Mononuclear cell (primary cell): ENCODE results near the gene CNN2. TPM values are rescaled to one million over a fixed set of nuclear protein-coding genes. Genes with fewer than 3 reads are reported as not detected.

Experiments used
- H3K27me3 ChIP-seq: 2 replicates; pipeline ENCODE4 v1.6.0; 2011; ENCODE audit warnings: low read length, control low read depth; ENCODE audit not compliant: insufficient read depth
- H3K4me1 ChIP-seq: 2 replicates; pipeline ENCODE4 v1.5.1; 2011; ENCODE audit warnings: mild to moderate bottlenecking, low read length, control low read depth; ENCODE audit not compliant: insufficient read depth
- H3K4me3 ChIP-seq: 2 replicates; pipeline ENCODE4 v1.5.1; 2011; ENCODE audit warnings: mild to moderate bottlenecking, low read length, moderate library complexity
- H3K9me3 ChIP-seq: 2 replicates; pipeline ENCODE4 v1.5.1; 2011; ENCODE audit warnings: low read depth, mild to moderate bottlenecking, control low read depth, low read length
- total RNA-seq: library from RNA; depleted of rRNA; stranded (reverse); fragments of >200 nt; gene quantifications from one replicate; pipeline ENCODE4 v1.2.3, GENCODE V29; 2012

CNN2 gene
- total RNA-seq, 1 donor, result 152 TPM

DNA sequence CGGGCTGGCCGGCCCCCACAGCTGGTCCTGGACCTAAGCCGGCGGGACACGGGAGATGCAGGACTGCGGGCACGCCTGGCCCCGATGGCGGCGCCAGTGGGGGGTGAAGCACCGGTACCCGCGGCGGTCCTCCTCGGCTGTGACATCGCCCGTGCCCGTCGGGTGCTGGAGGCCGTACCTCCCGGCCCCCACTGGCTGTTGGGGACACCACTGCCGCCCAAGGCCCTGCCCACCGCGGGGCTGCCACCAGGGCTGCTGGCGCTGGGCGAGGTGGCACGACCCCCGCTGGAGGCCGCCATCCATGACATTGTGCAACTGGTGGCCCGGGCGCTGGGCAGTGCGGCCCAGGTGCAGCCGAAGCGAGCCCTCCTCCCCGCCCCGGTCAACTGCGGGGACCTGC, 23.1 kb upstream of the CNN2 start:
- Histone ChIP-seq H3K4me1 (peaks cover 13% of the 10 kb centered on the region), H3K9me3 (no peaks in the 10 kb centered on the region), H3K4me3 (no peak overlapping the region), H3K27me3 (peaks cover 20% of the 10 kb centered on the region)

DNA sequence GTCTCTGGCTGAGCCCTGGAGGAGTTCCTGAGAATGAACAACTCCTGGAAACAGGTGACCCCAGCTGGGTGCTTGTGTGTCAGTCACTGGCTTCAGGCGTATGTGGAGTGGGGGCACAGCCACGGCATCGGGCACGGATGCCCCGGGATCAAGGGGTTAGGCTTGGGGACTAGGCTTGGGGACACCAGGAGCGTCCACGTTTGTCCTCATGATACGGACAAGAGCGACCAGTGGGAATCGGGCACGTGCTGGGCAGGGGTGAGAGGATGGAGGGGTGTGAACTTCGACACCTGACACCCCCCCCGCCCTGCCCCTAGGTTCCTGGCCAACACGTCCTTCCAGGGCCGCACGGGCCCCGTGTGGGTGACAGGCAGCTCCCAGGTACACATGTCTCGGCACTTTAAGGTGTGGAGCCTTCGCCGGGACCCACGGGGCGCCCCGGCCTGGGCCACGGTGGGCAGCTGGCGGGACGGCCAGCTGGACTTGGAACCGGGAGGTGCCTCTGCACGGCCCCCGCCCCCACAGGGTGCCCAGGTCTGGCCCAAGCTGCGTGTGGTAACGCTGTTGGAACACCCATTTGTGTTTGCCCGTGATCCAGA, 22.1 kb upstream of the CNN2 start:
- H3K4me3 ChIP-seq, result no peak overlapping the region
- H3K9me3 ChIP-seq, result no peaks in the 10 kb centered on the region
- H3K4me1 ChIP-seq, result peaks cover 13% of the 10 kb centered on the region
- H3K27me3 ChIP-seq, result peaks cover 11% of the 10 kb centered on the region

DNA sequence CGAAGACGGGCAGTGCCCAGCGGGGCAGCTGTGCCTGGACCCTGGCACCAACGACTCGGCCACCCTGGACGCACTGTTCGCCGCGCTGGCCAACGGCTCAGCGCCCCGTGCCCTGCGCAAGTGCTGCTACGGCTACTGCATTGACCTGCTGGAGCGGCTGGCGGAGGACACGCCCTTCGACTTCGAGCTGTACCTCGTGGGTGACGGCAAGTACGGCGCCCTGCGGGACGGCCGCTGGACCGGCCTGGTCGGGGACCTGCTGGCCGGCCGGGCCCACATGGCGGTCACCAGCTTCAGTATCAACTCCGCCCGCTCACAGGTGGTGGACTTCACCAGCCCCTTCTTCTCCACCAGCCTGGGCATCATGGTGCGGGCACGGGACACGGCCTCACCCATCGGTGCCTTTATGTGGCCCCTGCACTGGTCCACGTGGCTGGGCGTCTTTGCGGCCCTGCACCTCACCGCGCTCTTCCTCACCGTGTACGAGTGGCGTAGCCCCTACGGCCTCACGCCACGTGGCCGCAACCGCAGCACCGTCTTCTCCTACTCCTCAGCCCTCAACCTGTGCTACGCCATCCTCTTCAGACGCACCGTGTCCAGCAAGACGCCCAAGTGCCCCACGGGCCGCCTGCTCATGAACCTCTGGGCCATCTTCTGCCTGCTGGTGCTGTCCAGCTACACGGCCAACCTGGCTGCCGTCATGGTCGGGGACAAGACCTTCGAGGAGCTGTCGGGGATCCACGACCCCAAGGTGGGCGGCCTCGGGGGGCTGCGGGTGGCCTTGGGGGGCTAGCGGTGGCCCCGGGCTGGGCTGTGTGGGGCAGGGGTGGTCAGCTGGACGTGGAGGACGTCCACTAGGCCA, 21.4 kb upstream of the CNN2 start:
- peaks cover 13% of the 10 kb centered on the region for H3K4me1 ChIP-seq

DNA sequence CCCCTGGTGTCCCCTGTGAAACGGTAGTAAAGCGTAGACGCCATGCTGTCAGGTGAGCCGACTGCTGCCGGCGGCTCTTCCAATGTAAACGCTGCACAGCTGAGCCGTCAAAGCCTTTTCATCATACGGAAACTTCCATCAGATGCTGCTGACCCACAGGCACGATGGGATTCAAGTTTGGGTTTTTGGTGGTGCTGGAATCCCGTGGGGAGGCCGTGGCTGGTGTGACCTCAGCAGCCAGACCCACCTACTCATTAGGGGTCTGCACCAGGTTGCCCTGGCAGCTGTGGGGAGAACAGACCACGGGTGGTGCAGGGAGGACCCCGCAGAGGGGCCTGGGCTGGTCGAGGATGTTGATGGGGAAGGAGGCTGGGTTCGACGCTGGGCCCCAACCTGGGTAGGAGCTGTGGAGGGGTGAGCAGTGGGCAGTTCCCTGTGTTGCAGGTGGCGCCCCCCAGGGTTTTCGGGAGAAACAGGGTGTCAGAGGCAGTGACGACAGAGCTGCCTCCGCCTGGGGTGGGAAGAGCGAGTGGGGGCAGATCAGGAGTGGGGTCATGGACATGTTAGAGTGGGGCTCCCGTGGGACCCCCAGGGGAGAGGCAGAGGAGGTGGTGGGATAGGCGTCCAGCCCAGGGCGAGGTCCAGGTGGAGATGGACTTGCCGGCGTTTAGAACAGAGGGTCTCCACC, 19.6 kb upstream of the CNN2 start:
- Histone ChIP-seq H3K27me3 (no peaks in the 10 kb centered on the region), H3K4me3 (no peak overlapping the region), H3K9me3 (no peaks in the 10 kb centered on the region), H3K4me1 (peaks cover under 1% of the 10 kb centered on the region)

More for the DNA sequence above, 21.4 kb upstream of the CNN2 start:
- Histone ChIP-seq H3K27me3 (peaks cover 8% of the 10 kb centered on the region), H3K4me3 (no peak overlapping the region), H3K9me3 (no peaks in the 10 kb centered on the region)

DNA sequence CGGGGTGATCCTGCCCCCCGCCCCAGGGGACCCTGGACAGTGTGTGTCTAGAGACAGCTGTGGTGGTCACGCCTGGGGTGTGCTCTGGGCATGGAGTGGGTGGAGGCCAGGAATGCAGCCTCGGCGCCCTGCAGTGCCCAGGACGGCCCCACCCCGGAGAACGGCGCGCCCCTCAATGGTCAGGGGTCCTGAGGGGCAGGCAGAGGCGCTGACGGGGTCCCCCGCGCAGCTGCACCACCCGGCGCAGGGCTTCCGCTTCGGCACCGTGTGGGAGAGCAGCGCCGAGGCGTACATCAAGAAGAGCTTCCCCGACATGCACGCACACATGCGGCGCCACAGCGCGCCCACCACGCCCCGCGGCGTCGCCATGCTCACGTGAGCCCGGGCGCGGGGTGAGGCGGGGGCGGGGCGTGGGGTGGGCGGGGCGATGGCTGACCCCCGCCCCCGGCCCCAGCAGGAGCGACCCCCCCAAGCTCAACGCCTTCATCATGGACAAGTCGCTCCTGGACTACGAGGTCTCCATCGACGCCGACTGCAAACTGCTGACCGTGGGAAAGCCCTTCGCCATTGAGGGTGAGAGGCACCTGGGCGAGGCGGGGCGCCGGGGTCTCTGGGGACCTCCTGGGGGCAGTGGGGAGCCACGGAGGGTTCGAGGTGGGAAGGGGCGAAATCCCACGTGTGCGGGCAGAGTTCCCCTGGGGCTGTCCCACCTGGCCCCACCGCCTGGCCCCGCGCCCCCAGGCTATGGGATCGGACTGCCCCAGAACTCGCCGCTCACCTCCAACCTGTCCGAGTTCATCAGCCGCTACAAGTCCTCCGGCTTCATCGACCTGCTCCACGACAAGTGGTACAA, 18.8 kb upstream of the CNN2 start:
- Histone ChIP-seq H3K4me3 (no peak overlapping the region), H3K9me3 (no peaks in the 10 kb centered on the region), H3K27me3 (no peaks in the 10 kb centered on the region), H3K4me1 (no peaks in the 10 kb centered on the region)

DNA sequence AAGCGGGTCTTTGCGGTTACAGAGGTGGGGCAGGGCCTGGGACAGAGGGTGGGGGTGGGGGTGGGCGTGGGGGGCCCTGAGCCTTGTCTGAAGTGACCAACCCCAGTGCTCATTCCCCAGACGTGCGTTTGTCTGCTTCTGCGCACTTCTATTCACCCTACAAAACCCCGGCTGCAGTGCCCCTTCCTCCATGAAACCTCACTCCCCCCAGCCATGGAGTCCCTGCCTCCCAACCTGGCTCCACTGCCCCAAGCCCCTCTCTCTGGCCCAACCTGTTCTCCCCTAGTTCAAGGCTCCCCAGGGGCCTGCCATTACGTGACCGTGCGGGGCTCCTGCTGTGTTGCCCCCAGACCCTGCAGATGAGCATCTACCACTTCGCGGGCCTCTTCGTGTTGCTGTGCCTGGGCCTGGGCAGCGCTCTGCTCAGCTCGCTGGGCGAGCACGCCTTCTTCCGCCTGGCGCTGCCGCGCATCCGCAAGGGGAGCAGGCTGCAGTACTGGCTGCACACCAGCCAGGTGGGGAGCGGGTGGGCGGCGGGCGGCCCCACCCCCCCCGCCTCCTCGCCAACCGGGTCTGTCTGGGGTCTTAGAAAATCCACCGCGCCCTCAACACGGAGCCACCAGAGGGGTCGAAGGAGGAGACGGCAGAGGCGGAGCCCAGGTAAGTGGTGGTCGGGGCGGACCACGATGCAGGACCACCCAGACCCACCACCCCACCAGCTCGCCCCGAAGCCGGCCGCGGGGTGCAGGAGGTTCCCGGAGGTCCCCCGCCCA, 18.0 kb upstream of the CNN2 start:
- no peak overlapping the region for H3K4me3 ChIP-seq
- H3K9me3 ChIP-seq, result no peaks in the 10 kb centered on the region
- no peaks in the 10 kb centered on the region for H3K27me3 ChIP-seq
- no peaks in the 10 kb centered on the region for H3K4me1 ChIP-seq

DNA sequence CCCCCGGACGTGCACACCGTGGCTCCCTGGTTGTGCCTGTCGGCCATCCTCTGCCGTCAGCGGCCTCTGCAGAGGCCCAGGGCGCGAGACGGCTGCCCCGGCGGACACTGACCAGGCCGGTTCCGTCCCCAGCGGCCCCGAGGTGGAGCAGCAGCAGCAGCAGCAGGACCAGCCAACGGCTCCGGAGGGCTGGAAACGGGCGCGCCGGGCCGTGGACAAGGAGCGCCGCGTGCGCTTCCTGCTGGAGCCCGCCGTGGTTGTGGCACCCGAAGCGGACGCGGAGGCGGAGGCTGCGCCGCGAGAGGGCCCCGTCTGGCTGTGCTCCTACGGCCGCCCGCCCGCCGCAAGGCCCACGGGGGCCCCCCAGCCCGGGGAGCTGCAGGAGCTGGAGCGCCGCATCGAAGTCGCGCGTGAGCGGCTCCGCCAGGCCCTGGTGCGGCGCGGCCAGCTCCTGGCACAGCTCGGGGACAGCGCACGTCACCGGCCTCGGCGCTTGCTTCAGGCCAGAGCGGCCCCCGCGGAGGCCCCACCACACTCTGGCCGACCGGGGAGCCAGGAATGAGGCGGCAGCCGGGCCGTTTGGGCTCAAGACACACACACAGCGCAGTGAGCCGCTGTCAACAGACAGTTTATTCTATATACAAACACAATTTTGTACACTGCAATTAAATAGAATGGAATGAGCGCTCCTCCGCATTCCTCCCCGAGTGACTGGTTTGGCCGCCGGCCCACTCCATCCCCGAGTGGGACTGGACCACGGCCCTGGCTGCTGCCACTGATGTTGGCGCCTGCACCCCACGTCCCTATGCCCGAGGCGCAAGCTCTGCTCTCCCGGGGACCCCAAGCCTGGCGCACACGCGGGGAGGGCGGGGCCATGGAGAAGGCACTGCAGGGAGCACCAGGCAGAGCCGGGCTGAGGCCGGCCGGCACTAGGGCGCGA, 17.1 kb upstream of the CNN2 start:
- no peak overlapping the region for H3K4me3 ChIP-seq

DNA sequence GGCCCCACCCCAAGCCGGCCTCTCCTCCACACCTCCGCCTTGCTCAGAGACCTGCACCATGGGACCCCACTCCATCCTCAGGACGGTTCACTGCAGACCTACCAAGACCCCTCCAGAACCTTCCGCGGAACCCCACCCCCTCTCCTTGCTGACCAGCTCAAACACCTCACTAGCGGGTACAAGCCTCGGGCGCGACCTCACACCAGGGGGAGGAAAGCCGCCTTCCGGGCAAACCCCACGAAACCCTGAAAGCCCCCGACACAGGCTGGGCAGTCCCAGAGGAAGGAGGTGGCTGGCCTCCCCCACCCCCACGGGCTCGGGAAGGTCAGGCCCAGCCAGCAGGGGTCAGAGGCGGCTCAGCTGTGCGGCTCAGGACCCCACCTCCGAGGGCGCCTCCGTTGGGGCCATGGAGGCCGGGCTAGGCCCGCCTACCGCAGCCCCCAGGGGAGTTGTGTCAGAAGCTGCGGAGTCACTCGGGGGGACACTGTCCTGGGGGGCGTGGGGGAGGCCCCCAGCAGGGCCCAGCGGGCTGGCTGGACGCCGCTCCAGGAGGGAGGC, 16.3 kb upstream of the CNN2 start:
- no peaks in the 10 kb centered on the region for H3K9me3 ChIP-seq
- H3K27me3 ChIP-seq, result no peaks in the 10 kb centered on the region
- H3K4me3 ChIP-seq, result no peak overlapping the region

More for the DNA sequence above, 17.1 kb upstream of the CNN2 start:
- Histone ChIP-seq H3K9me3 (no peaks in the 10 kb centered on the region), H3K4me1 (no peaks in the 10 kb centered on the region), H3K27me3 (no peaks in the 10 kb centered on the region)

DNA sequence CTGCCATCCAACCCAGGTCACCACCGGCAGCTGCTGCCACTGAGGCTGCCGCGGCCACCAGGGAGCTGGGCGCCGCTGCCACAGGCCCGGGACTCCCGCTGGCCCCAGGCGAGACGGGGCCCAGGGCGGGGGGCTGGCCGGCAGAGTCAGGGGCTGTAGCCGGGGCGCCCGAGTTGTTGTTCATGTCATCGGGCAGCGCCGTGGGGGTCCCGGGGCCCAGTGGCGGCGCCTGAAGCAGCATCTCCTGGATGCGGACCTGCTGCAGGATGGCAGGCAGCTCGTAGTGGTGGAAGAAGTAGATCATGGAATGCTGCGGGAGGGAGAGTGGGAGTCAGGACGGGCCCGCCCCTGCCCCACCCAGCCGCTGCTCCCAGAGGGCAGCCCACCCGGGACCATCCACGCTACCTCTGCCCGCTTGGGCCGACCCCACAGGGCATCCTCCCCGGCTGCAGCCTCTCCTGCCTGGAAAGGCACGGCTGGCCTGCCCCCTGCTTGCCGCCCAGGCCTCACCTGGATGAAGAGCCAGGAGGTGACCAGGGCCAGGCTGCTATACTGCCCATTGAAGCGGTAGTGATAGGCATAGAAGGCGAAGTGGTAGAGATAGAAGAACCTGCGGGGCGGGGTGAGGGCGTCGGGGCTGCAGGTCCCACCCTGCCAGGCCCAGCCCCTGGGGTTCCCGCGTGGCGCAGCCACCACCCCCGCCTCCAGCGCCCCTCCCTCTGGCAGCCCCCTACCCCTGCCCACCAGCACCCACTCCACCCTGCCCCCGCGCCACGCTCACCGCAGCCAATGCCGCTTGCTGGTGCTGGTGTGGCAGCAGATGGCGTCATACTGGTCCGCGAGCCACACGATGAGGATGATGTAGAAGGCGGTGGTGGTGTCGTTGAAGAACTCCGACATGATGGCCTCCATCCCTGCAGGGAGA, 15.6 kb upstream of the CNN2 start:
- Histone ChIP-seq H3K9me3 (no peaks in the 10 kb centered on the region), H3K4me3 (no peak overlapping the region), H3K27me3 (no peaks in the 10 kb centered on the region), H3K4me1 (no peaks in the 10 kb centered on the region)

More for the DNA sequence above, 16.3 kb upstream of the CNN2 start:
- no peaks in the 10 kb centered on the region for H3K4me1 ChIP-seq

DNA sequence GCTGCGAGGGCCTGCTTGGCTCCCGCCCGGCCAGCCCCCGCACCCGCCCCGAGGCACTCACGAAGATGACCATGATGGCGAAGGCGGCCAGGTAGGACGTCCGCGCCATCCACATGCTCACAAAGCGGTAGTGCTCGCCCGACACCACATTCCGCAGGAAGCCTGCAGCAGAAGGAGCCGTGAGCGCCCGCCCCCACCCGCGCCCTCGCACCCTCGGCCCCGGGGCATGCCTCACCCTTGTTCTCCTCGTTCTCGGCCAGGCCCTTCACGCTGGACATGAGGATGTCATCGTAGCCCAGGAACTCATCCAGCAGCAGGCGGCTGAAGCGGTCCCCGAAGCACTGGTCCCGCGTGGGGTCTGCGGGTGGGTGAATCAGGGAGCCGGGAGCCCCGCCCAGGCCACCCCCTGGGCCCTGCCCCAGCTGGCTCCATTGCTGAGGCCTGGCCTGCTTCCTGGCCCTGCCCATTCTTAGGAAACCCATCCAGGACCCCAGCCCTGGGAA, 14.5 kb upstream of the CNN2 start:
- no peaks in the 10 kb centered on the region for H3K27me3 ChIP-seq
- H3K9me3 ChIP-seq, result no peaks in the 10 kb centered on the region
- peaks cover 8% of the 10 kb centered on the region for H3K4me1 ChIP-seq
- no peak overlapping the region for H3K4me3 ChIP-seq

DNA sequence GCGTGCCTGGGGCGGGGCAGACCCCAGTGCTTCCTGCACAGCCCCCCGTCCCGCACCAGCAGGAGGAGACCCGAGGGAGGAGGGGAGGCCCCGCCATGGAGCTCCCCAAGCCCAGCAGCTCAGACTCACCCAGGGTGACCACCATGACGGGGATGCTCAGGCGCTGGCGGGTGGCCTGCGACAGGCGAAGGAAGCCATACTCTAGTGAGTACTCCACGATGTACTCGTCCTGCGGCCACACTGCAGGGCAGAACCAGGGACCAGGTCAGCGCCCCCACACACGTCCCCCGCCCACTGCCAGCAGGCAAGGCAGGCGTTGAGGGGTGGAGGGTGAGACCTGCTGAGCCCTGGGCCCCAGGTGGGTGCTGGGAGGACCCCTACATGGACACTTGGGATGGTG, 14.1 kb upstream of the CNN2 start:
- Histone ChIP-seq H3K4me3 (no peak overlapping the region), H3K4me1 (peaks cover 12% of the 10 kb centered on the region)

DNA sequence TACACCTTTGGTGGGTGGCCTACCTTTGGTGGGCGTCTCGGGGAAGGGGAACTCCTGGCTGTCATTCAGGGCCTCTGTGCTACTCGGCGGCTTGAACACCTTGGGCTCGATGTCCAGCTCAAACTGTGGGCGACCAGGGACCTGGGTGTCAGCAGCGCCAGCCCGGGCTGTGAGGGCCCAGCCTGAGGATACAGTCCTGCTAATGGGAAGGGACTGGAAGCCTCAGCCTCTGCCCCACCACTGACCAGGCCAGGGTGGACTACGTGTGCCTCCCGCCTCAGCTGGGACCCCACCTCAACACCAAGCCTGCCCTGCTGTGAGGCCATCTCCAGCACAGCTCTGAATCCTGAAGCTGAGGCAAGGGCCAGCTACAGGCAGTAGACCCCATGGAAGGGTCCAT, 13.2 kb upstream of the CNN2 start:
- no peaks in the 10 kb centered on the region for H3K9me3 ChIP-seq
- H3K4me1 ChIP-seq, result peaks cover 21% of the 10 kb centered on the region
- no peak overlapping the region for H3K4me3 ChIP-seq
- H3K27me3 ChIP-seq, result no peaks in the 10 kb centered on the region

More for the DNA sequence above, 14.1 kb upstream of the CNN2 start:
- Histone ChIP-seq H3K27me3 (no peaks in the 10 kb centered on the region), H3K9me3 (no peaks in the 10 kb centered on the region)
